Measurements from ENCODE around the gene TENM4.

Gene TENM4

DNA sequence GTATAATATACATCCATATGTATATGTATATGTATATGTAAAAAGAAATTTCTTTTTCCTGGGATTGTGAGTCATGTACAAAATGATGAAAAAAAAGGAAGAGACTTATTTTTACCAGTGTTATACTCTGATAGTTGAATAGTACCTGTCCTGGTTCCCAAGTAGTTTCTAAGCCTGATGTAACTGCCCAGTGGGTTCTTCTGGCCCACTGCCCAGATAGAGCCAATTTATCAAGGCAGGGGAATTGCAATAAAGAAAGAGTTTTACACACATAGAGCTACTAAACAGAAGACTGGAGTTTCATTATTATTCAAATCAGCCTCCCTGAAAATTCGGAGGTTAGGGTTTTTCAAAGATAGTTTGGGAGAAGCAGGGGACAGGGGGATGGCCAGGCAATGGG lies 837.0 kb downstream of the TENM4 start:
- DNase-seq (ENCODE audit: low spot score): no peak
- Histone ChIP-seq H3K4me3 (no peak overlapping the region), H3K27ac (no peak overlapping the region)
- TF ChIP-seq, protein P1, sequence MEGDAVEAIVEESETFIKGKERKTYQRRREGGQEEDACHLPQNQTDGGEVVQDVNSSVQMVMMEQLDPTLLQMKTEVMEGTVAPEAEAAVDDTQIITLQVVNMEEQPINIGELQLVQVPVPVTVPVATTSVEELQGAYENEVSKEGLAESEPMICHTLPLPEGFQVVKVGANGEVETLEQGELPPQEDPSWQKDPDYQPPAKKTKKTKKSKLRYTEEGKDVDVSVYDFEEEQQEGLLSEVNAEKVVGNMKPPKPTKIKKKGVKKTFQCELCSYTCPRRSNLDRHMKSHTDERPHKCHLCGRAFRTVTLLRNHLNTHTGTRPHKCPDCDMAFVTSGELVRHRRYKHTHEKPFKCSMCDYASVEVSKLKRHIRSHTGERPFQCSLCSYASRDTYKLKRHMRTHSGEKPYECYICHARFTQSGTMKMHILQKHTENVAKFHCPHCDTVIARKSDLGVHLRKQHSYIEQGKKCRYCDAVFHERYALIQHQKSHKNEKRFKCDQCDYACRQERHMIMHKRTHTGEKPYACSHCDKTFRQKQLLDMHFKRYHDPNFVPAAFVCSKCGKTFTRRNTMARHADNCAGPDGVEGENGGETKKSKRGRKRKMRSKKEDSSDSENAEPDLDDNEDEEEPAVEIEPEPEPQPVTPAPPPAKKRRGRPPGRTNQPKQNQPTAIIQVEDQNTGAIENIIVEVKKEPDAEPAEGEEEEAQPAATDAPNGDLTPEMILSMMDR (IDR thresholded peaks at IDR 0.05): no peak
